ENCODE results near the gene PBRM1. TPM values are rescaled to one million over a fixed set of nuclear protein-coding genes. Genes with fewer than 3 reads are reported as not detected.

The PBRM1 gene
- total RNA-seq, 1 experiment from 2014 or later, result 65.4 TPM

- DNase-seq (ENCODE audit: low read depth), result no peak
Observed at GRCh38 chr3:52511509-52511908, 174.2 kb downstream of the PBRM1 start.

GRCh38 chr3:52509753-52510328, 175.9 kb downstream of the PBRM1 start:
- no peak for DNase-seq (ENCODE audit: low read depth)

- DNase-seq (ENCODE audit: low read depth), result peak; percentile 93
Observed at GRCh38 chr3:52507359-52507758, 178.4 kb downstream of the PBRM1 start.

GRCh38 chr3:52506266-52506966, 179.3 kb downstream of the PBRM1 start:
- no peak for DNase-seq (ENCODE audit: low read depth)

- DNase-seq (ENCODE audit: low read depth), result no peak
Observed at GRCh38 chr3:52504977-52505376, 180.7 kb downstream of the PBRM1 start.

- no peak for DNase-seq (ENCODE audit: low read depth)
Observed at GRCh38 chr3:52503788-52504424, 181.8 kb downstream of the PBRM1 start.

GRCh38 chr3:52502808-52503350, 182.8 kb downstream of the PBRM1 start:
- no peak for DNase-seq (ENCODE audit: low read depth)

- DNase-seq (ENCODE audit: low read depth), result no peak
Observed at GRCh38 chr3:52502001-52502400, 183.7 kb downstream of the PBRM1 start.

- DNase-seq (ENCODE audit: low read depth), result no peak
Observed at GRCh38 chr3:52501046-52501445, 184.7 kb downstream of the PBRM1 start.

GRCh38 chr3:52498137-52499054, 187.3 kb downstream of the PBRM1 start:
- DNase-seq (ENCODE audit: low read depth), result peak; percentile 83

- peak; percentile 78 for DNase-seq (ENCODE audit: low read depth)
Observed at GRCh38 chr3:52495777-52496602, 189.7 kb downstream of the PBRM1 start.

Other genes starting within 250 kb of the PBRM1 start
- not detected in 2 replicates for gene SEMA3G, start 240.8 kb downstream of the PBRM1 start, total RNA-seq (2014; rRNA removed)
- 1.5 and 8.2 TPM in 2 replicates for gene TNNC1, start 231.9 kb downstream of the PBRM1 start, total RNA-seq (2014; rRNA removed)
- gene NISCH, start 230.3 kb downstream of the PBRM1 start, total RNA-seq (2014; rRNA removed), result 45.7 and 48.7 TPM in 2 replicates
- gene STAB1, start 190.6 kb downstream of the PBRM1 start, total RNA-seq (2014; rRNA removed), result under 0.01 TPM in 1 of 2 replicates, not detected in the other
- gene NT5DC2, start 152.1 kb downstream of the PBRM1 start, total RNA-seq (2014; rRNA removed), result 118 and 133 TPM in 2 replicates
- gene UQCC5, start 149.3 kb downstream of the PBRM1 start, total RNA-seq (2014; rRNA removed), result 1.1 and 1.7 TPM in 2 replicates
- 119 and 148 TPM in 2 replicates for gene GNL3, start 119 bp upstream of the PBRM1 start, total RNA-seq (2014; rRNA removed)
- gene GLT8D1, start 19.9 kb upstream of the PBRM1 start, total RNA-seq (2014; rRNA removed), result 77.3 and 85.2 TPM in 2 replicates
- 187 and 265 TPM in 2 replicates for gene SPCS1, start 20.2 kb upstream of the PBRM1 start, total RNA-seq (2014; rRNA removed)
- 20.4 and 26.7 TPM in 2 replicates for gene NEK4, start 85.0 kb upstream of the PBRM1 start, total RNA-seq (2014; rRNA removed)
- gene ITIH1, start 91.7 kb upstream of the PBRM1 start, total RNA-seq (2014; rRNA removed), result not detected in 2 replicates
- not detected in 2 replicates for gene ITIH3, start 108.9 kb upstream of the PBRM1 start, total RNA-seq (2014; rRNA removed)
- 0.19 and 0.63 TPM in 2 replicates for gene ITIH4, start 144.8 kb upstream of the PBRM1 start, total RNA-seq (2014; rRNA removed)
- not detected in 2 replicates for gene MUSTN1, start 149.1 kb upstream of the PBRM1 start, total RNA-seq (2014; rRNA removed)
- gene STIMATE, start 211.6 kb upstream of the PBRM1 start, total RNA-seq (2014; rRNA removed), result 13.6 and 22.2 TPM in 2 replicates

All from LHCN-M2 (cell line).